AG04450 (cell line): ENCODE results near the gene UBXN10. TPM values are rescaled to one million over a fixed set of nuclear protein-coding genes. Genes with fewer than 3 reads are reported as not detected.

ENCODE experiments used
- CTCF ChIA-PET: fragments of 300-600, 350-600 bp; formaldehyde crosslinking; extraction: SDS; loops from one replicate; lab custom pipeline; 2022; ENCODE audit warnings: antibody characterized with exemption, inconsistent platforms; lab: Charles Lee
- POLR2A ChIA-PET: fragments of 350-600 bp; formaldehyde crosslinking; extraction: SDS; loops from one replicate; lab custom pipeline; 2021; ENCODE audit warnings: antibody characterized with exemption, inconsistent platforms; lab: Yijun Ruan, JAX
- DNase-seq: peaks from one replicate; pipeline ENCODE4 v3.0.0-alpha.2; 2011; ENCODE audit warnings: low read depth, low spot score
- H3K27ac ChIP-seq: one replicate; pipeline ENCODE4 v1.5.1; 2012; ENCODE audit warnings: low read depth, low read length, control low read depth
- H3K27me3 ChIP-seq: one replicate; pipeline ENCODE4 v1.6.0; 2012; ENCODE audit warnings: low read length; ENCODE audit not compliant: control insufficient read depth, insufficient read depth
- H3K4me3 ChIP-seq: 2 replicates; pipeline ENCODE4 v1.5.1; 2011; ENCODE audit warnings: mild to moderate bottlenecking, low read depth, low read length, control low read depth
- H3K9me3 ChIP-seq: 2 replicates; pipeline ENCODE4 v1.5.1; 2012; ENCODE audit warnings: low read length; ENCODE audit not compliant: control insufficient read depth, insufficient read depth
- polyA plus RNA-seq: library from polyadenylated mRNA; depleted of rRNA; stranded (reverse); fragments of >200 nt; gene quantifications from 2 replicates; pipeline ENCODE4 v1.2.3, GENCODE V29; 2011
- TF ChIP-seq, protein P1 (sequence below): IDR thresholded peaks from 2 replicates; pipeline ENCODE4 v1.5.1; 2011; ENCODE audit warnings: low read depth, low read length, control low read depth, inconsistent platforms

UBXN10 gene
- polyA plus RNA-seq, 1 experiment: not detected

DNA sequence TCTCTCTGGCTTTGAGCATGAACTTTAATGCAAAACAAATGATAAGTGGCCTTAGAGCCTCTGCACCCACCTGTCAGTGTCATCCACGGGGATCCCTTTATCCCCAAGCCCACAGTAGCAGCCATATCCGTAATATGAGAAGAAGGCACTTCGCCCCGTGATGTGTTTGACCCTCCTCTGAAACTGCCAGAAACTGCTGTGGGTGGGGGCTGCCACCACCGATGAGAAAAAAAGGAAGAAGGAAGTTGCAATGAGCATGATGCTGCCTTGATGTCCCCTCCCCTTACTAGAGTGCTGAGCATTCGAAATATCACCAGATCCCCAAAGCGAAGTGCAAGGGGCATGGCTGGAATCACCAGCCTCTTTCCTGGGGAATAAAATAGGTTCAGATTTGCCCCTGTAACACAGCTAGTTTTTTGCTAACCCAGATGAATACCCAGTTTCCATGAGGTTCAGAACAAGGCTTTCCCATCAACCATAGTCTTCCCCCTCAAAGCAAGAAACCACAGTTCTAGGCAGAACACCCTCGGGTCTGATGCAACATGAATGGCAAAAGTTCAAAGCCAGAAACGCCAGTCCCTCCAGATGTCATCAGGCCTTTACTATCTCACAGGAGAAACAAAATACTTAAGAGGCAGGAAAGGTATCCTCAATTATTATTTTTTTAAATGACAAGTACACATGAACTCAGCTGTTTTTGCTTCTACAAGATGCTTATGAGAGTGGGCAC, 10.8 kb upstream of the UBXN10 start:
- TF ChIP-seq, protein P1, sequence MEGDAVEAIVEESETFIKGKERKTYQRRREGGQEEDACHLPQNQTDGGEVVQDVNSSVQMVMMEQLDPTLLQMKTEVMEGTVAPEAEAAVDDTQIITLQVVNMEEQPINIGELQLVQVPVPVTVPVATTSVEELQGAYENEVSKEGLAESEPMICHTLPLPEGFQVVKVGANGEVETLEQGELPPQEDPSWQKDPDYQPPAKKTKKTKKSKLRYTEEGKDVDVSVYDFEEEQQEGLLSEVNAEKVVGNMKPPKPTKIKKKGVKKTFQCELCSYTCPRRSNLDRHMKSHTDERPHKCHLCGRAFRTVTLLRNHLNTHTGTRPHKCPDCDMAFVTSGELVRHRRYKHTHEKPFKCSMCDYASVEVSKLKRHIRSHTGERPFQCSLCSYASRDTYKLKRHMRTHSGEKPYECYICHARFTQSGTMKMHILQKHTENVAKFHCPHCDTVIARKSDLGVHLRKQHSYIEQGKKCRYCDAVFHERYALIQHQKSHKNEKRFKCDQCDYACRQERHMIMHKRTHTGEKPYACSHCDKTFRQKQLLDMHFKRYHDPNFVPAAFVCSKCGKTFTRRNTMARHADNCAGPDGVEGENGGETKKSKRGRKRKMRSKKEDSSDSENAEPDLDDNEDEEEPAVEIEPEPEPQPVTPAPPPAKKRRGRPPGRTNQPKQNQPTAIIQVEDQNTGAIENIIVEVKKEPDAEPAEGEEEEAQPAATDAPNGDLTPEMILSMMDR: no peak
- Histone ChIP-seq H3K27me3 (peaks cover 15% of the 10 kb centered on the region), H3K27ac (no peak overlapping the region), H3K4me3 (no peak overlapping the region), H3K9me3 (no peaks in the 10 kb centered on the region)
- ChIA-PET CTCF (interaction anchor here (1.0 to 1.4 kb wide), 2 partner anchors 10 to 38 kb away, joined by 3 to 5 read pairs; no protein-coding TSS in a partner anchor), POLR2A (no interaction called here)
- DNase-seq: no peak

DNA sequence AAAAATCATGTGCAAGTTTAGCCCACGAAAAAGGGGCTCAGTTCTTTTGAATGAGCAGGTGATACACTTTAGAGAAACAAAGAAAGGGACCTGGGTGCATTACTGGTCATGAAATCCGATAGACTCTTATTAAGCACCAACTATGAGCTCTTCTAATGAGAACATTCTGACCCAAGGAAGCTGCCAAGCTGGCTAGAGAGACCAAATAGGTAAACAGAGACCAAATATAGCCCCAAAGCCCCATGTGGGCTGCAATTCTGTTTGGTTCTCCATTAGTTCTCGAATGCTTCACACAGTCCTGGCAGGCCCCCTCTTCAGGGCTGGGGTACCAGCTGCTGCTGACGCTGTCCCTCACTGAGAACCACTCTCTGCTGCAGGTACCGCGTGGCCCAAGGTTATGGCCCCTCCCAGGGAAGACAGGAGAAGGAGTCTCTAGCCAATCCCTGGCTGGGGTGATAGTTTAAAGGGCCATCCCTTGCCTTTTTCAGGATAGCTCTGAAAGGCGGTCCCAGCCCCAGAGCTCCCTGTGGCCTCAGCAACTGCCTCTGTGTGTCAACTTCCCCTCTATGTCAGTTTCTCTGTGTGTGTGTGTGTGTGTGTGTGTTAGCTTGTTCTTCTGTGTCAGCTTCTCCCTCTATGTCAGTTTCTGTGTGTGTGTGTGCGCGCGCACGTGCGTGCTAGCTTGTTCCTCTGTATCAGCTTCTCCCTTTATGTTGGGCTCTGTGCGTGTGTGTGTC, 7.1 kb upstream of the UBXN10 start:
- DNase-seq: no peak
- CTCF ChIA-PET: interaction anchor here (0.5 to 2.5 kb wide), 4 partner anchors 16 to 204 kb away, joined by 3 to 14 read pairs (median 6); no protein-coding TSS in a partner anchor
- H3K27me3 ChIP-seq: peaks cover 23% of the 10 kb centered on the region
- H3K4me3 ChIP-seq: no peak overlapping the region
- TF ChIP-seq, protein P1: no peak
- no peaks in the 10 kb centered on the region for H3K9me3 ChIP-seq
- POLR2A ChIA-PET: interaction anchor here (0.6 kb wide), 1 partner anchor 54 kb away, joined by 5 read pairs; no protein-coding TSS in a partner anchor
- H3K27ac ChIP-seq: no peak overlapping the region

DNA sequence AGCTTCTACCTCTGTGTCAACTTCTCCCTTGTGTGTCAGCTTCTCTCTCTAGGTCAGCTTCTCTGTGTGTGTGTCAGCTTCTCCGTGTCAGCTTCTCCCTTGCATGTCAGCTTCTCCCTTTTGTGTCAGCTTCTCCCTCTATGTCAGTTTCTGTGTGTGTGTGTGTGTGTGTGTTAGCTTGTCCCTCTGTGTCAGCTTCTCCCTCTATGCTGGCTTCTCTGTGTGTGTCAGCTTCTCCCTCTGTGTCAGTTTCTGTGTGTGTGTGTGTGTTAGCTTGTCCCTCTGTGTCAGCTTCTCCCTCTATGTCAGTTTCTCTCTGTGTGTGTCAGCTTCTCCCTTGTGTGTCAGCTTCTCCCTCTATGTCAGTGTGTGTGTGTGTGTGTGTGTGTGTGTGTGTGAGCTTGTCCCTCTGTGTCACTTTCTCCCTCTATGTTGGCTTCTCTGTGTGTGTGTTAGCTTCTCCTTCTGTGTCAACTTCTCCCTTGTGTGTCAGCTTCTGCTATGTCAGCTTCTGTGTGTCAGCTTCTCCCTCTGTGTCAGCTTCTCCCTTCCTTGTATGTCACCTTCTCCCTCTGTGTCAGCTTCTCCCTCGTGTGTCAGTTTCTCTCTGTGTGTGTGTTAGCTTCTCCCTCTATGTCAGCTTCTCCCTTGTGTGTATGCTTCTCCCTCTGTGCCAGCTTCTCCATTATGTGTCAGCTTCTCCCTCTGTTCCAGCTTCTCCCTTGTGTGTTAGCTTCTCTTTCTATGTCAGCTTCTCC, 6.3 kb upstream of the UBXN10 start:
- DNase-seq: no peak
- Histone ChIP-seq H3K27me3 (peaks cover 24% of the 10 kb centered on the region), H3K27ac (no peak overlapping the region), H3K9me3 (no peaks in the 10 kb centered on the region), H3K4me3 (no peak overlapping the region)
- TF ChIP-seq, protein P1: no peak
- ChIA-PET POLR2A (interaction anchor here (0.6 kb wide), 1 partner anchor 55 kb away, joined by 5 read pairs; no protein-coding TSS in a partner anchor), CTCF (interaction anchor here (0.6 to 2.5 kb wide), 4 partner anchors 16 to 205 kb away, joined by 3 to 14 read pairs (median 9); no protein-coding TSS in a partner anchor)

DNA sequence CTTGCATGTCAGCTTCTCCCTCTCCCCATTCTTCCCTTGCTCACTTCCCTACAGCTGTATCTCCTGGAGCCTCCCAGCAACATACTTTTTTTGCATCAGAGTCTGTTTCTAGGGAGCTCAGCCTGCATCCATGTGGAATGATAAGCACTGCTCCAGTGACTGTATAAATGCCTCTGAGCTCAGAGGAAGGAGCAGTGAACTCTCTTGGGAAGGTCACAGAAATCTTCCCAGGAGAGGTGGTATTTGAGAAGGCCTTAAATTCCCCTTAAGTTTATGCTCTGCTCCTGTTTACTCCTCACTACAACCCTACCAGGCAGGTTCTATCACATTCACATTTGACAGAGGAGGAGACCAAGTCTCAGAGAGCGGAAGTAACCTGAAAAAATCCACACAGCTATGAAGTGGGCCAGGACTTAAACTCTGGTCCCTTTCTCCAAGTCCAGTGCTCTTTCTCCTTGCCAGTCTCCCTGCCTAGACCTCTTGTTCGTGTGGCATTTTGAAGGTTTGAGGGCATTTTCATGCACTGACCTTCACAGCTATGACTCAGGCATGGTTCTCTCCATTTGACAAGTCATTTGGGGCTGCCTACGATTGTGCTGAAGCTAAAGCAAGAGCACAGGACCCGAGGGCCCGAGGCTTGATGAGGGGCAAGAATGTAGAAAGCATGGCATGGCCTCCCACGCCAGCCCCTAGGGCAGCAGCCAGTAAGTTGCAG, 5.6 kb upstream of the UBXN10 start:
- H3K9me3 ChIP-seq: no peaks in the 10 kb centered on the region
- H3K27me3 ChIP-seq: peaks cover 24% of the 10 kb centered on the region
- H3K27ac ChIP-seq: no peak overlapping the region
- CTCF ChIA-PET: interaction anchor here (0.6 to 2.5 kb wide), 3 partner anchors 15 to 32 kb away, joined by 8 to 14 read pairs (median 10); no protein-coding TSS in a partner anchor
- TF ChIP-seq, protein P1: no peak
- H3K4me3 ChIP-seq: no peak overlapping the region
- DNase-seq: no peak
- POLR2A ChIA-PET: interaction anchor here (0.6 kb wide), 1 partner anchor 32 kb away, joined by 6 read pairs; no protein-coding TSS in a partner anchor
